ENCODE results near the gene SLC25A21.

Gene SLC25A21

GRCh38 chr14:37198907-37199306, 26.5 kb upstream of the SLC25A21 start:
- TF ChIP-seq TAF1 (IDR thresholded peaks at IDR 0.05; ENCODE audit: borderline replicate concordance, insufficient read depth, low read length) (no peak), REST (IDR thresholded peaks at IDR 0.05; ENCODE audit: insufficient read depth in 1 of 2, low read depth in 2 of 2, low read length in 2 of 2) (no peak), POLR2AphosphoS5 (IDR thresholded peaks at IDR 0.05; ENCODE audit: low read depth, low read length) (no peak), FOXP2 (optimal IDR thresholded peaks at IDR 0.05; ENCODE audit: borderline replicate concordance, extremely low read depth, extremely low read length, insufficient read depth) (no peak), SIN3A (IDR thresholded peaks at IDR 0.05; ENCODE audit: borderline replicate concordance, insufficient read depth, low read length) (no peak)

GRCh38 chr14:37198273-37198598, 25.8 kb upstream of the SLC25A21 start:
- no peak for TF ChIP-seq FOXP2 (optimal IDR thresholded peaks at IDR 0.05; ENCODE audit: borderline replicate concordance, extremely low read depth, extremely low read length, insufficient read depth)
- TF ChIP-seq REST (IDR thresholded peaks at IDR 0.05; ENCODE audit: insufficient read depth in 1 of 2, low read depth in 2 of 2, low read length in 2 of 2), result no peak
- TF ChIP-seq SIN3A (IDR thresholded peaks at IDR 0.05; ENCODE audit: borderline replicate concordance, insufficient read depth, low read length), result no peak
- TF ChIP-seq POLR2AphosphoS5 (IDR thresholded peaks at IDR 0.05; ENCODE audit: low read depth, low read length), result no peak

GRCh38 chr14:37197421-37198272, 25.2 kb upstream of the SLC25A21 start, which contains the start of gene MIPOL1:
MIPOL1 (plus strand) TSS chr14:37197937; CDS start chr14:37247889, 49,952 bp downstream.
- no peak for TF ChIP-seq POLR2AphosphoS5 (IDR thresholded peaks at IDR 0.05; ENCODE audit: low read depth, low read length)
- TF ChIP-seq SIN3A (IDR thresholded peaks at IDR 0.05; ENCODE audit: borderline replicate concordance, insufficient read depth, low read length), result no peak
- TF ChIP-seq FOXP2 (optimal IDR thresholded peaks at IDR 0.05; ENCODE audit: borderline replicate concordance, extremely low read depth, extremely low read length, insufficient read depth), result no peak
- TF ChIP-seq TAF1 (IDR thresholded peaks at IDR 0.05; ENCODE audit: borderline replicate concordance, insufficient read depth, low read length), result no peak
- no peak for TF ChIP-seq REST (IDR thresholded peaks at IDR 0.05; ENCODE audit: insufficient read depth in 1 of 2, low read depth in 2 of 2, low read length in 2 of 2)

- TF ChIP-seq POLR2AphosphoS5 (IDR thresholded peaks at IDR 0.05; ENCODE audit: low read depth, low read length) (no peak), REST (IDR thresholded peaks at IDR 0.05; ENCODE audit: insufficient read depth in 1 of 2, low read depth in 2 of 2, low read length in 2 of 2) (no peak), SIN3A (IDR thresholded peaks at IDR 0.05; ENCODE audit: borderline replicate concordance, insufficient read depth, low read length) (no peak), FOXP2 (optimal IDR thresholded peaks at IDR 0.05; ENCODE audit: borderline replicate concordance, extremely low read depth, extremely low read length, insufficient read depth) (no peak), TAF1 (IDR thresholded peaks at IDR 0.05; ENCODE audit: borderline replicate concordance, insufficient read depth, low read length) (no peak)
Observed at GRCh38 chr14:37196604-37197420, 24.4 kb upstream of the SLC25A21 start.
